SK-N-SH (cell line): ENCODE results near the gene CYP1B1. TPM values are rescaled to one million over a fixed set of nuclear protein-coding genes. Genes with fewer than 3 reads are reported as not detected.

Source experiments
- CTCF ChIA-PET: fragments of 300-600, 350-600 bp; formaldehyde crosslinking; extraction: SDS; loops from one replicate; lab custom pipeline; 2021; lab: Yijun Ruan, JAX
- POLR2A ChIA-PET: fragments of 350-600 bp; sonication (Branson Sonifier 250); formaldehyde crosslinking; extraction: SDS; loops from one replicate; lab custom pipeline; 2020; ENCODE audit warnings: antibody characterized with exemption, inconsistent platforms; lab: Yijun Ruan, JAX
- DNase-seq: peaks from one replicate; pipeline ENCODE4 v3.0.0; 2012
- H2AFZ ChIP-seq: fragments of 200-600 bp; sonication (generic); 2 replicates; pipeline ENCODE4 v1.8.1; 2016; ENCODE audit warnings: antibody characterized with exemption, mild to moderate bottlenecking, low read depth
- H3F3A ChIP-seq: fragments of 200-600 bp; sonication (generic); replicated peaks from 2 replicates; pipeline ENCODE3; 2016; ENCODE audit warnings: antibody characterized with exemption, mild to moderate bottlenecking; ENCODE audit not compliant: insufficient read depth
- H3K27ac ChIP-seq, 2 experiments: fragments of 200-500 bp in 1 of 2; fragments of 200-600 bp in 1 of 2; sonication (Bioruptor generic) in 1 of 2; sonication (generic), shearing (Covaris generic) in 1 of 2; 2 replicates each; pipeline versions ENCODE4 v1.5.1 to v1.6.1; 2014 to 2016; ENCODE audit warnings: low read depth in 2 of 2, inconsistent platforms in 1 of 2, low read length in 1 of 2, mild to moderate bottlenecking in 1 of 2, mixed read lengths in 1 of 2
- H3K27me3 ChIP-seq: fragments of 200-600 bp; sonication (generic), shearing (Covaris generic); 2 replicates; pipeline ENCODE4 v1.6.1; 2016; ENCODE audit warnings: mixed run types; ENCODE audit not compliant: insufficient read depth
- H3K36me3 ChIP-seq, 2 experiments: fragments of 200-500 bp in 1 of 2; fragments of 200-600 bp in 1 of 2; sonication (Bioruptor generic) in 1 of 2; sonication (generic) in 1 of 2; replicated peaks in 1 of 2; 2 replicates each; pipeline versions ENCODE3 to v1.5.1; 2014 to 2016; ENCODE audit warnings: low read length in 1 of 2, mild to moderate bottlenecking in 1 of 2; ENCODE audit not compliant: insufficient read depth in 2 of 2, control insufficient read depth in 1 of 2
- H3K4me1 ChIP-seq, 2 experiments: fragments of 200-500 bp in 1 of 2; fragments of 200-600 bp in 1 of 2; sonication (Bioruptor generic) in 1 of 2; sonication (generic), shearing (Covaris generic) in 1 of 2; 2 replicates each; pipeline versions ENCODE4 v1.5.1 to v1.6.1; 2014 to 2016; ENCODE audit warnings: low read depth in 1 of 2, low read length in 1 of 2, mixed run types in 1 of 2; ENCODE audit not compliant: insufficient read depth in 2 of 2, control insufficient read depth in 1 of 2
- H3K4me2 ChIP-seq: fragments of 200-600 bp; sonication (generic), shearing (Covaris generic); 2 replicates; pipeline ENCODE4 v1.6.1; 2017; ENCODE audit warnings: mixed run types
- H3K4me3 ChIP-seq, 2 experiments: fragments of 200-500 bp in 1 of 2; fragments of 200-600 bp in 1 of 2; sonication (Bioruptor generic) in 1 of 2; sonication (generic), shearing (Covaris generic) in 1 of 2; 2 replicates each; pipeline versions ENCODE4 v1.5.1 to v1.8.1; 2014 to 2016; ENCODE audit warnings: low read depth in 2 of 2, inconsistent platforms in 1 of 2, low read length in 1 of 2, mild to moderate bottlenecking in 1 of 2, mixed read lengths in 1 of 2, moderate library complexity in 1 of 2
- H3K79me2 ChIP-seq: fragments of 200-600 bp; sonication (generic); 2 replicates; pipeline ENCODE4 v1.8.1; 2017; ENCODE audit warnings: mild to moderate bottlenecking; ENCODE audit not compliant: insufficient read depth
- H3K9ac ChIP-seq: fragments of 200-600 bp; sonication (generic); 2 replicates; pipeline ENCODE4 v1.6.1; 2017; ENCODE audit warnings: mixed run types
- H3K9me2 ChIP-seq: fragments of 200-600 bp; sonication (generic); 2 replicates; pipeline ENCODE4 v1.6.1; 2017; ENCODE audit warnings: mixed run types
- H3K9me3 ChIP-seq: fragments of 200-600 bp; sonication (generic); 2 replicates; pipeline ENCODE4 v1.6.1; 2017; ENCODE audit warnings: mixed run types, mild to moderate bottlenecking, moderate library complexity
- H4K20me1 ChIP-seq: fragments of 200-600 bp; sonication (generic); 2 replicates; pipeline ENCODE4 v1.6.1; 2017; ENCODE audit warnings: mild to moderate bottlenecking, mixed run types; ENCODE audit not compliant: insufficient read depth
- CHD2 ChIP-seq: fragments of 150-350 bp; IDR thresholded peaks from 2 replicates; pipeline ENCODE4 v1.6.1; 2018; ENCODE audit warnings: low read length; ENCODE audit not compliant: partially characterized antibody
- CTCF ChIP-seq: fragments of 200-600 bp; sonication (generic); IDR thresholded peaks from 2 replicates; pipeline ENCODE4 v1.6.1; 2017; ENCODE audit warnings: antibody characterized with exemption, mild to moderate bottlenecking, moderate library complexity
- ELF1 ChIP-seq: IDR thresholded peaks from 2 replicates; pipeline ENCODE4 v1.4.0; 2012
- EP300 ChIP-seq, 2 experiments: IDR thresholded peaks; 2 replicates each; pipeline versions ENCODE4 v1.4.0 to v1.6.1; 2012; ENCODE audit warnings: borderline replicate concordance in 1 of 2, low read depth in 1 of 2, low read length in 1 of 2
- GABPA ChIP-seq: IDR thresholded peaks from 2 replicates; pipeline ENCODE4 v1.4.0; 2012; ENCODE audit warnings: low read depth, mild to moderate bottlenecking
- GATA2 ChIP-seq: sonication (generic); formaldehyde crosslinking; IDR thresholded peaks from 2 replicates; pipeline ENCODE4 v1.5.0; 2020; ENCODE audit warnings: mild to moderate bottlenecking, missing genetic modification reagents
- JUND ChIP-seq: IDR thresholded peaks from 2 replicates; pipeline ENCODE4 v1.4.0; 2012
- MEF2A ChIP-seq: IDR thresholded peaks from 2 replicates; pipeline ENCODE4 v1.4.0; 2012; ENCODE audit warnings: low read depth, borderline replicate concordance
- MXI1 ChIP-seq: IDR thresholded peaks from 2 replicates; pipeline ENCODE4 v1.6.1; 2012; ENCODE audit warnings: mild to moderate bottlenecking, low read depth, low read length, improper control_type of control experiment
- NRF1 ChIP-seq: IDR thresholded peaks from 2 replicates; pipeline ENCODE4 v1.6.1; 2012; ENCODE audit warnings: low read depth, mild to moderate bottlenecking, low read length
- PBX3 ChIP-seq: IDR thresholded peaks from 2 replicates; pipeline ENCODE4; 2012
- RCOR1 ChIP-seq: fragments of 150-350 bp; IDR thresholded peaks from 2 replicates; pipeline ENCODE4 v1.6.1; 2017; ENCODE audit warnings: antibody characterized with exemption, low read length
- REST ChIP-seq: IDR thresholded peaks from 2 replicates; pipeline ENCODE4 v1.6.1; 2012; ENCODE audit warnings: mild to moderate bottlenecking, low read depth, low read length, moderate library complexity
- RFX5 ChIP-seq: IDR thresholded peaks from 2 replicates; pipeline ENCODE4 v1.6.1; 2012; ENCODE audit warnings: mild to moderate bottlenecking, improper control_type of control experiment, low read length
- RXRA ChIP-seq: IDR thresholded peaks from 2 replicates; pipeline ENCODE4 v1.4.0; 2012; ENCODE audit warnings: low read depth, mild to moderate bottlenecking, borderline replicate concordance
- SIN3A ChIP-seq: IDR thresholded peaks from 2 replicates; pipeline ENCODE4 v1.6.1; 2012; ENCODE audit warnings: low read depth, mild to moderate bottlenecking, low read length, moderate library complexity, borderline replicate concordance
- SMC3 ChIP-seq: IDR thresholded peaks from 2 replicates; pipeline ENCODE4 v1.6.1; 2012; ENCODE audit warnings: low read depth, low read length, improper control_type of control experiment
- TAF1 ChIP-seq: IDR thresholded peaks from 2 replicates; pipeline ENCODE4 v1.6.1; 2012; ENCODE audit warnings: low read depth, mild to moderate bottlenecking, low read length, moderate library complexity, borderline replicate concordance
- USF2 ChIP-seq: fragments of 150-350 bp; IDR thresholded peaks from 2 replicates; pipeline ENCODE4 v1.6.1; 2017; ENCODE audit warnings: antibody characterized with exemption, low read length, low read depth, borderline replicate concordance
- ZBTB33 ChIP-seq: IDR thresholded peaks from 2 replicates; pipeline ENCODE4 v1.4.0; 2012; ENCODE audit warnings: low read depth, borderline replicate concordance
- WGBS: methylation state at CpG from one replicate; pipeline ENCODE4 v1.1.6; 2017; ENCODE audit warnings: low lambda C conversion rate; 5-methylcytosine and 5-hydroxymethylcytosine counted together
- polyA plus RNA-seq, 3 experiments: library from polyadenylated mRNA; depleted of rRNA; stranded (reverse); fragments of >200 nt; gene quantifications; 2 replicates each; pipeline ENCODE4 v1.2.3, GENCODE V29; 2012

CYP1B1 gene
- polyA plus RNA-seq, 1 of the 3 experiments (the other 2 are of a cell fraction): 0.20 TPM

GRCh38 chr2:38028829-38029228 lies 47.1 kb downstream of the CYP1B1 start:
- POLR2A ChIA-PET: no interaction called here

More at GRCh38 chr2:38028829-38029228, 47.1 kb downstream of the CYP1B1 start:
- no peak overlapping the region for H3K9ac ChIP-seq
- H3K9me3 ChIP-seq: 0 out of 2 replicates have a peak, but pooled peaks cover 4% of the 10 kb centered on the region
- no peak overlapping the region for H2AFZ ChIP-seq
- CTCF ChIA-PET: interaction anchor here (1.4 to 2.2 kb wide), 3 partner anchors 48 to 231 kb away, joined by 3 to 10 read pairs (median 5); partner anchors contain the start of gene CYP1B1
- H3K79me2 ChIP-seq: no peaks in the 10 kb centered on the region
- H3K27ac ChIP-seq: no peak overlapping the region
- no peaks in the 10 kb centered on the region for H3K36me3 ChIP-seq
- H3K27me3 ChIP-seq: no peaks in the 10 kb centered on the region
- DNase-seq: no peak
- H3K4me1 ChIP-seq: peaks cover 0 to 3% of the 10 kb centered on the region in 2 experiments; a peak in 2 of 4 replicates
- H3F3A ChIP-seq: no peaks in the 10 kb centered on the region
- TF ChIP-seq SMC3 (no peak), RXRA (no peak), ZBTB33 (no peak), RFX5 (no peak), CTCF (no peak), EP300 (IDR thresholded peaks at IDR 0.05; ENCODE audit: borderline replicate concordance in 1 of 2, low read depth in 1 of 2, low read length in 1 of 2) (no peak), GATA2 (CRISPR knock-in tag) (no peak), ELF1 (no peak), CHD2 (no peak), JUND (no peak), MEF2A (no peak), PBX3 (no peak), RCOR1 (no peak), SIN3A (no peak), GABPA (no peak), TAF1 (no peak), NRF1 (no peak), USF2 (no peak), REST (no peak), MXI1 (no peak)
- H3K4me2 ChIP-seq: no peak overlapping the region
- no peaks in the 10 kb centered on the region for H4K20me1 ChIP-seq
- H3K9me2 ChIP-seq: no peaks in the 10 kb centered on the region
- no peak overlapping the region for H3K4me3 ChIP-seq
- 83% methylated on average over 4 of the region's 4 CpGs for WGBS
